ENCODE data around the gene ELF1.

DNA sequence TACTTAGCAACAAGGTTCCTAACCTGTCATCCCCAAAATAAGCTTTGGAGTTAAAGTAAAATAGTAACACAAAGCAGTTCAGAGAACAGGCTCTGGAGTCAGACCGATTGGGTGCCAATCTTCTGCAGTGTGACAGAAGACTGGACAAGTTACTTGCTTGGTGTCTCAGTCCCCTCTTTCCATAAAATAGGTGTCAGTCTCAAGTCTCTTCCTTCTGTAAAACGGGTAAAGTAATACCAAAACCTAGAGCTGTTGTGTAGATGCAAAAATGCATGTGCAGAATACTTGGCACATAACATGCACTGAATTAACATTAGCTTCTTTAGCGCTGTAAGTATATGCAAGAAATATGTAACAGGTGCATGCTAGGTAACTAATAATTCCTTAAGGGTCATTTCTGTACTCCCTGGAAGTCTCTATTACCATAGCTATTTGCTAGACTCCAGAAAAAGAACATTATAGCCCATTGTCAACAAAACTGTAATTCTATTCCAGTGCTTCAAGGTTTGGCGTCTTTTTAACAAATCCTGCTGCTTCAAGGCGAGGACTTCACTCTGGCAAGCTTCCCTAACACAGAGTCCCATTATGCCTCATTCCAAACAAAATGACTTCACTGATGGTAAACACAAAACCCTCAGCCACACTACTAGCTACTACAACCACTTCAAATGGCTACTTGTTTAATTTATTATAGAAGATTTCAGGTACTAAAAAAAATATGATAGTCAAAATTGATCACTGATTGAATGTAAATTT is 32.8 kb downstream of the ELF1 start:
- TF ChIP-seq, protein P1, sequence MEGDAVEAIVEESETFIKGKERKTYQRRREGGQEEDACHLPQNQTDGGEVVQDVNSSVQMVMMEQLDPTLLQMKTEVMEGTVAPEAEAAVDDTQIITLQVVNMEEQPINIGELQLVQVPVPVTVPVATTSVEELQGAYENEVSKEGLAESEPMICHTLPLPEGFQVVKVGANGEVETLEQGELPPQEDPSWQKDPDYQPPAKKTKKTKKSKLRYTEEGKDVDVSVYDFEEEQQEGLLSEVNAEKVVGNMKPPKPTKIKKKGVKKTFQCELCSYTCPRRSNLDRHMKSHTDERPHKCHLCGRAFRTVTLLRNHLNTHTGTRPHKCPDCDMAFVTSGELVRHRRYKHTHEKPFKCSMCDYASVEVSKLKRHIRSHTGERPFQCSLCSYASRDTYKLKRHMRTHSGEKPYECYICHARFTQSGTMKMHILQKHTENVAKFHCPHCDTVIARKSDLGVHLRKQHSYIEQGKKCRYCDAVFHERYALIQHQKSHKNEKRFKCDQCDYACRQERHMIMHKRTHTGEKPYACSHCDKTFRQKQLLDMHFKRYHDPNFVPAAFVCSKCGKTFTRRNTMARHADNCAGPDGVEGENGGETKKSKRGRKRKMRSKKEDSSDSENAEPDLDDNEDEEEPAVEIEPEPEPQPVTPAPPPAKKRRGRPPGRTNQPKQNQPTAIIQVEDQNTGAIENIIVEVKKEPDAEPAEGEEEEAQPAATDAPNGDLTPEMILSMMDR (IDR thresholded peaks at IDR 0.05; ENCODE audit: low read length) = no peak
- no peak for TF ChIP-seq EZH2 (IDR thresholded peaks at IDR 0.05; ENCODE audit: borderline replicate concordance, low read length)

Measured in OCI-LY1 (cell line).